ENCODE data around the gene TADA2A. TPM values are rescaled to one million over a fixed set of nuclear protein-coding genes. Genes with fewer than 3 reads are reported as not detected.
A peak's percentile ranks its signal among the peaks of the same experiment; 100 is the strongest.
"Not testable (repeated sequence)": the region's sequence is repeated elsewhere in the genome, so short reads cannot be mapped to it uniquely, and the experiment has no call there.

Gene TADA2A
- total RNA-seq, 2 experiments from 2014 or later = 41.6 to 41.8 TPM

DNA sequence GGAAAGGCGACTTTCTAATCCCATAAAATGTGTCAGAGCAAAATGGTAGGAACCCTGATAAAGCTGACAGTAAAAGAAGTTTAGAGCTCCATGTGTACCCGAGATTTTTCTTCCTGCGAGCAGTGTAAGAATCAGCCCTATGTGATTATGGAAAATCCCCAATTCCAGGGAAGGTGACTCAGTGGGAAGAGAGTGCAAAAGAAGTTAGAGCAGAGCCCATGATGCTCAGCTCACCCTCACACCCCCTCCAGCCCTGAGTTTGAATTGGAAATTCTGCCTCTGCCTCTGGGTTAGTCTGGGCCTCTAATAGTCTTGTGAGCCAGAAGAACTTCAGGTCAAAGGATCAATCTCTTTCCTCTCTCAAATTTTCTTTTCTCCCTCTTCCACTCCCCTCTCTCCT lies 18.4 kb upstream of the TADA2A start:
- DNase-seq = no peak
- H3K4me1 Mint-ChIP-seq = peaks cover 21% of the 10 kb centered on the region
- no peaks in the 10 kb centered on the region for H3K9me3 Mint-ChIP-seq
- no peak overlapping the region for H3K4me3 Mint-ChIP-seq
- H3K27ac Mint-ChIP-seq = no peak overlapping the region
- no peaks in the 10 kb centered on the region for H3K27me3 Mint-ChIP-seq
- H3K36me3 Mint-ChIP-seq = no peaks in the 10 kb centered on the region

DNA sequence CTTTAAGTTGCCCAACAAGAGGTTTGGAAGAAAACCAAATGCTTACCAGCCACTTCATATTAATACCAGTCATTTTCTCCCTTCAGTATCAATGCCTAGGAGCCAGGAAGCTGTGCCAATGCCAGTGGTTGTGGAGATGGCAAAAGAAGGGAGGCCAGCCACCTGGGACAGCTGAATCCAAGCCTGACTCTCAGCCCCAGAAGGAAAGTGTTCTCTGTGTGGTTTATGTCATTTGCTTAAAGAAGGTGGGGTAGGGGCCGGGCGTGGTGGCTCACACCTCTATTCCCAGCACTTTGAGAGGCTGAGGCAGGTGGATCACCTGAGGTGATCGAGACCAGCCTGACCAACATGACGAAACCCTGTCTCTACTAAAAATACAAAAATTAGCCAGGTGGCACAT lies 17.5 kb upstream of the TADA2A start:
- Mint-ChIP-seq H3K9me3 (no peaks in the 10 kb centered on the region), H3K4me3 (no peak overlapping the region), H3K27me3 (no peaks in the 10 kb centered on the region), H3K27ac (no peak overlapping the region), H3K4me1 (peaks cover 23% of the 10 kb centered on the region), H3K36me3 (no peaks in the 10 kb centered on the region)
- DNase-seq = no peak

DNA sequence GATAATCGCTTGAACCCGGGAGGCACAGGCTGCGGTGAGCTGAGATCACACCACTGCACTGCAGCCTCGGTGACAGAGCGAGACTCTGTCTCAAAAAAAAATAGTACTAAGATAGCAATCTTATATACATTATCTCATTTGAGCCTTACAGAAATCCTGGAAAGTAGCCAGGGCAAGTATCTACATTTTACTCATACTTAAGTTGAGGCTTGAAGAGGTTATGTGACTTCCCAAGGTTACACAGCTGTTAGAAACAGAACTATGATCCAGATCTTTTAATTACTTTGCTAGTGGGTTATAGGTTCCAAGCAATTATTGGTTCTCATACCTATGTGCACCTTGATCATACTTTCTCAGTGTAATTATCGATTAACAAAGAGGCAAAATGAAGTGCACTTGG lies 15.5 kb upstream of the TADA2A start:
- peaks cover 23% of the 10 kb centered on the region for H3K4me1 Mint-ChIP-seq
- H3K36me3 Mint-ChIP-seq = no peaks in the 10 kb centered on the region
- H3K27me3 Mint-ChIP-seq = no peaks in the 10 kb centered on the region
- no peak overlapping the region for H3K27ac Mint-ChIP-seq
- H3K9me3 Mint-ChIP-seq = no peaks in the 10 kb centered on the region
- no peak overlapping the region for H3K4me3 Mint-ChIP-seq
- DNase-seq = no peak

DNA sequence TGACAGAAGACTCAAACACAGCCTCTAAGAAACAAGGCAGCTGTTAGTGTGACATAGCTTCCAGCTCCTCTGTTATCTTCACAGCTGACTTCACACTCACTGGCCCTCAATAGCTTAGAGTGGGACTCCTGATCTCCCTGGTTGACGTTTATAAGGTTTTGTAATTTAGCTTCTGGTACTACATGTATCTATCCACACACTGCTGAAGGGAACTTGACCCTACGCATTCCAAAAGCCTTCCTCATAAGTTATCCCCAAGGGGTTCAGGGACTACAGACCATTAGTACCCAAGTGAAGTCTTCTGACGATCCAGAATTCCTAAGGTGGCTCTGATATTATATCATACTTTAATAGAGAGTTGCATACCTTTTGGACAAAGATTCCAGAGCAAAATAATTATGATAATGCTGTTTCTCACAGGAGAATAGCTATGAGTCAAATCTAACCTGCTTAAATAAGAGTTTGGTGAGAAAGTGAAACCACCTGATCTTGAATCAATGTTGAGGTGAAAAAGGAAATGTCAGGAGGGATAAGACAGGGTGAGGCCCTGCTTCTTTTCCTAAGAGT lies 14.6 kb upstream of the TADA2A start:
- H3K27me3 Mint-ChIP-seq = no peaks in the 10 kb centered on the region
- H3K36me3 Mint-ChIP-seq = no peaks in the 10 kb centered on the region
- H3K4me1 Mint-ChIP-seq = peaks cover 23% of the 10 kb centered on the region
- DNase-seq = no peak
- H3K4me3 Mint-ChIP-seq = no peak overlapping the region
- H3K9me3 Mint-ChIP-seq = no peaks in the 10 kb centered on the region
- H3K27ac Mint-ChIP-seq = no peak overlapping the region

DNA sequence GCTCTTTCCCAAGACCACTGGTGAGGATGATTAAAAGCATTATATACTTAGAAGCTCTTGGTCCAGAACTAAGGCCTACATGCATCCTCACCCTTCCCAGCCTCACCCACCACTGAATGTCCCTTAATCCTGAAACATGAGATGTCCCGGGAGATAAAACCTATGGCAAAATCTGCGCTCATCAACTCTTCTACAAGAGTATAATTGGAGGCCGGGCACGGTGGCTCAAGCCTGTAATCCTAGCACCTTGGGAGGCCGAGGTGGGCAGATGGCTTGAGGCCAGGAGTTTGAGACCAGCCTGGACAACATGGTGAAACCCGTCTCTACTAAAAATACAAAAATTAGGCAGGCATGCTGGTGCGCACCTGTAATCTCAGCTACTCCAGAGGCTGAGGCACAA lies 13.3 kb upstream of the TADA2A start:
- Mint-ChIP-seq H3K36me3 (no peaks in the 10 kb centered on the region), H3K4me3 (no peak overlapping the region), H3K27me3 (no peaks in the 10 kb centered on the region), H3K4me1 (peaks cover 23% of the 10 kb centered on the region), H3K9me3 (no peaks in the 10 kb centered on the region), H3K27ac (peak overlapping the region; percentile 20)
- no peak for DNase-seq

DNA sequence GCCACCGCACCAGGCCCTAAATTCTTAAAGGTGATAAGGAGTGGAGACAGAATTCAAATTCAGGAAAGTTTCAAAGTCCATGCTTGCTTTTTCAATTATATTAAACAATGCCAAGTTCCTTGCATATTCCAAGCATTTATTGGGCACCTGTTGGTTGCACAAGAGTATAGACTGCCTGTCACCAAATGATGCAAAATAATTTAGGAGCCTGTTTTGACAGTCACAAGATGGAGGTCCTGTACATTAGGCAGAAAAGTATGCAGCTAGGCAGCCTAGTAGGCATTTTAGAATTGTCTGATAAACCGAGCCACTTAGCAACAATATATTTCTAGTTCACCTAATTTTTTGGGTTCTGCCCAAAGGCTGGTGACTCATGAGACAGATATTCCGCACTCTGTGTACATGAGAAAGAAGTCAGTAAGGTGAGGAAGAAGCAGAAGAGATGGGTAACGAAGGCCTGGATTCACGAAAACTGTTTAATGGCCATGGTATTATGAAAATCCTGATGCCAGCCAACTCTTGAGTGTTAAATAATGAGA lies 7.4 kb upstream of the TADA2A start:
- no peak for DNase-seq

DNA sequence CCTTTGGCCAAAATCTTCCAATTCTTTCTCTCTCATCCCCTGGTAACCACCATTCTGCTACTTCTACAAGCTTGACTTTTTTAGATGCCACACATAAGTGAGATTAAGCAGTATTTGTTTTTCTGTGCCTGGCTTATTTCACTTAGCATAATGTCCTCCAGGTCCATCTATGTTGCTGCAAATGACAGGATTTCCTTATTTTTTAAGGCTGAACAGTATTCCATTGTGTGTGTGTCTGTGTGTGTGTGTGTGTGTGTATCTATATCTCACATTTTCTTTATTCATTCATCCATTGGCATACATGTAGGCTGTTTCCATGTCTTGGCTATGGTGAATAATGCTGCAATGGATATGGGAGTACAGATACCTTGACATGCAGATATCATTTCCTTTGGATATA lies 6.2 kb upstream of the TADA2A start:
- Mint-ChIP-seq H3K4me3 (no peak overlapping the region), H3K27ac (no peak overlapping the region)

More for the DNA sequence above, 7.4 kb upstream of the TADA2A start:
- H3K27me3 Mint-ChIP-seq = no peaks in the 10 kb centered on the region
- H3K36me3 Mint-ChIP-seq = peaks cover 11% of the 10 kb centered on the region
- no peak overlapping the region for H3K4me3 Mint-ChIP-seq
- H3K9me3 Mint-ChIP-seq = no peaks in the 10 kb centered on the region
- H3K4me1 Mint-ChIP-seq = peaks cover 15% of the 10 kb centered on the region
- H3K27ac Mint-ChIP-seq = no peak overlapping the region

DNA sequence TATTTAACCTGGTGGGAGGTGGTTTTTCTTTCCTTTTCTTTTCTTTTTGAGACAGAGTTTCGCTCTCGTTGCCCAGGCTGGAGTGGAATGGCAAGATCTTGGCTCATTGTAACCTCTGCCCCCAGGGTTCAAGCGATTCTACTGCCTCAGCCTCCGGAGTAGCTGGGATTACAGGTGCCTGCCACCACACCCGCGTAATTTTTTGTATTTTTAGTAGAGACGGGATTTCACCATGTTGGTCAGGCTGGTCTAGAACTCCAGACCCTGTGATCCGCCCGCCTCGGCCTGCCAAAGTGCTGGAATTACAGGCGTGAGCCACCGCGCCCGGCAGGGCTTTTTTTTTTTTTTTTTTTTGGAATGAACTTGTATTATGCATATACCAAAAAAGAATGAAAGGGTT lies 1.2 kb upstream of the TADA2A start:
- Mint-ChIP-seq H3K4me3 (peak overlapping the region; percentile 96), H3K27ac (peak overlapping the region; percentile 97), H3K4me1 (peaks cover 33% of the 10 kb centered on the region), H3K36me3 (peaks cover 42% of the 10 kb centered on the region)
- DNase-seq, H3K9me3 Mint-ChIP-seq, H3K27me3 Mint-ChIP-seq: not testable (repeated sequence)

More for the DNA sequence above, 6.2 kb upstream of the TADA2A start:
- Mint-ChIP-seq H3K27me3 (no peaks in the 10 kb centered on the region), H3K9me3 (no peaks in the 10 kb centered on the region), H3K36me3 (peaks cover 21% of the 10 kb centered on the region), H3K4me1 (peaks cover 24% of the 10 kb centered on the region)
- DNase-seq = no peak

DNA sequence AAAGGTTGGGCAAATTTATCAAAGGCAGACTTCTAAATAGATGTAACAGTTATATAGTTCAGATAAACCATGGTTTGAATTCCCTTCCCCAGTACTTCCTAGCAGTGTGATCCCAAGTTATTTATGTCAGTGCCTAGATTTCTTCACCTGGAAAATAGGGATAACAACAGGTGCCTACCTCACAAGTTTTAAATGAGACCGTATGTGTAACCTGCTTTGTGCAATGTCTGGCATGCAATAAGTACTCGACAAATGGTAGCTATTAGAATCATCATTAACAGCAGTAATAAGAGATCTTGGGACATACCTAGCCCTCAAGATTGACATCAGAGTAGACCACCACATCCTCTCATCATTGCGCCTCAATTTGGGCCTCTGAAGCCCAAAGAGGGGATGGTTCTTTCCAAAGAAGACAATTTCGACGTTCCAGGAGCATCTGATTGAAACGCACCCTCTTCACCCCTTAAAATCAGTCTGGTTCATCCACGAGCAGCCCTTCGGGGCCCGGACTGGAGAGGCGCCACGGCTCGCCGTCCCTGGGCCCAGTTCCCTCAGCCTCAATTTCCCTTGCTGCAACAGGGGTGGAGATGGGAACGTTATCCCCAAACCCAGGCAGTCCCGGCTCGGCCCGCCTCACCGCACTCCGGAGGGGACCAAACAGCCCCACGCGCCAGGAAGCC lies 591 bp upstream of the TADA2A start:
- H3K27ac Mint-ChIP-seq = peak overlapping the region; percentile 97
- no peak for DNase-seq
- peak overlapping the region; percentile 96 for H3K4me3 Mint-ChIP-seq
- H3K4me1 Mint-ChIP-seq = peaks cover 35% of the 10 kb centered on the region
- peaks cover 44% of the 10 kb centered on the region for H3K36me3 Mint-ChIP-seq
- no peaks in the 10 kb centered on the region for H3K27me3 Mint-ChIP-seq
- no peaks in the 10 kb centered on the region for H3K9me3 Mint-ChIP-seq

DNA sequence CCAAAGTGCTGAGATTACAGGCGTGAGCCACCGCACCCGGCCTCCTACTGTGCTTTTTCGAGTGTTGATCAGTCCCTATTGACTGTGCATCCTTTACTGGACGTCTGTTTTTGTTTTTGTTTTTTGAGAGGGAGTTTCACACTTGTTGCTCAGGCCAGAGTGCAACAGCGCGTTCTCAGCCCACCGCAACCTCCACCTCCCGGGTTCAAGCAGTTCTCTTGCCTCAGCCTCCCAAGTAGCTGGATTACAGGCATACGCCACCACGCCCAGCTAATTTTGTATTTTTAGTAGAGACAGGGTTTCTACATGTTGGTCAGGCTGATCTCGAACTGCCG lies 1.4 kb downstream of the TADA2A start:
- H3K9me3 Mint-ChIP-seq, DNase-seq, H3K27me3 Mint-ChIP-seq: not testable (repeated sequence)
- Mint-ChIP-seq H3K36me3 (peaks cover 52% of the 10 kb centered on the region), H3K4me1 (peaks cover 36% of the 10 kb centered on the region), H3K27ac (peak overlapping the region; percentile 97), H3K4me3 (peak overlapping the region; percentile 89)

DNA sequence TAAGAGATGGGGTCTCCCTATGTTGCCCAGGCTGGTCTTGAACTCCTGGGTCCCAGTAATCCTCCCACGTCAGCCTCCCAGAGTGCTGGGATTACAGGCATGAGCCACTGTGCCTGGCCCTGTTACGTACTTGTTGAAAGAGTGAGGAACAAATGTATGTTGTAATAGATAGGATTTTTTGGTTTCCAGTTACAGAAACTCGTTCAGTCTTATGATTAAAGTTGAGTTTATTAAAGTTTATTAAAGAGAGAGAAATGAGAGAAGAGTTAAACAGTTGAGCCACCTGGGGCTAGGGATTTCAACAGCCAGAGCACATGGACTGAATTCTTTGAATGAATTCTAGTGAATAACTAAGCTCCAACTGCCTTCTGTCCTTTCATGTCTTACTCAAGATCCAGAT lies 3.7 kb downstream of the TADA2A start:
- H3K27ac Mint-ChIP-seq = no peak overlapping the region
- H3K36me3 Mint-ChIP-seq = peaks cover 56% of the 10 kb centered on the region
- peaks cover 22% of the 10 kb centered on the region for H3K4me1 Mint-ChIP-seq
- H3K9me3 Mint-ChIP-seq = no peaks in the 10 kb centered on the region
- DNase-seq = no peak
- no peaks in the 10 kb centered on the region for H3K27me3 Mint-ChIP-seq
- H3K4me3 Mint-ChIP-seq = no peak overlapping the region

DNA sequence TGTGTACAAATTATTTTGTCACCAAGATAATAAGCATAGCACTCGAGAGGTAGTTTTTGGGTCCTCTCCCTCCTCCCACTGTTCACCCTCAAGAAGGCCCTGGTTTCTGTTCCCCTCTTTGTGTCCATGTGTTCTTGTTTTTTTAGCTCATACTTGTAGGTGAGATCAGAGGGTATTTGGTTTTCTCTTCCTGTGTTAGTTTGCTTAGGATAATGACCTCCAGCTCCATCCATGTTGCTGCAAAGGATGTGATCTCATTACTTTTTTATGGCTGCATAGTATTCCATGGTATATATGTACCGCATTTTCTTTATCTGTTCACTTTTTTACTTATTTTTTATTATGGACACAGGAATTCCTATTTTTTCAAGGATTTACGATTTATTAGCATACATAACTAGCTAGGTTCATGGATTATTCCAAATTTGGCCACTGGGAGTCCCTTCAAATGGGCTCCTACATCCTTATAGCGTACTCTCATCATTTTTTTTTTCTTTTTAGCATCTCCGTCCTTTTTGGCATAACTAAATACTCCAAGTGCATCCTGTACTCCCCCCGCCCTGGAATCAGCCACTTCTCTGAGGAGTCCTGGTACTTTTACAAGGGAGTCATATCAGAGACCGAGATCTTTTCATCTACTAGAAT lies 7.3 kb downstream of the TADA2A start:
- Mint-ChIP-seq H3K27me3 (no peaks in the 10 kb centered on the region), H3K4me3 (no peak overlapping the region), H3K36me3 (peaks cover 42% of the 10 kb centered on the region), H3K27ac (no peak overlapping the region), H3K9me3 (no peaks in the 10 kb centered on the region), H3K4me1 (peaks cover 15% of the 10 kb centered on the region)
- no peak for DNase-seq

DNA sequence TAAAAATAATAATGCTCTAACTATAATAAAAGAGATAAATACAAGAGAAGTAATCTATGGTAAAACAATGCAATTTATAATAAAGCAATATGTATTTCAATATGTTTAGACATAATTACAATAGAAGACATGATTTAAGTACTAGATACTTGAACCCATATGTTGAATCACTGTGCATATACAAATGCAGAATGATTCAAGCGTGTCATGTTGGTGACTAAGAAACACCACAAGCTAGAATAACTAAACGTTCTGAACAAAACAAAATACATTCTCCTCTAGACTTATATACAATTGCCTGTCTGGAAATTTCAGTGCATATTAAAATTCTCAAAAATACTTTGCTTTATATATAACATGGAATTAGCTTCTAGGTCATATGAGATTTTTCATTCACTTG lies 11.2 kb downstream of the TADA2A start:
- H3K9me3 Mint-ChIP-seq = no peaks in the 10 kb centered on the region
- H3K27ac Mint-ChIP-seq = no peak overlapping the region
- H3K4me3 Mint-ChIP-seq = no peak overlapping the region
- H3K36me3 Mint-ChIP-seq = peaks cover 33% of the 10 kb centered on the region
- DNase-seq = no peak
- peaks cover 5% of the 10 kb centered on the region for H3K4me1 Mint-ChIP-seq
- no peaks in the 10 kb centered on the region for H3K27me3 Mint-ChIP-seq

DNA sequence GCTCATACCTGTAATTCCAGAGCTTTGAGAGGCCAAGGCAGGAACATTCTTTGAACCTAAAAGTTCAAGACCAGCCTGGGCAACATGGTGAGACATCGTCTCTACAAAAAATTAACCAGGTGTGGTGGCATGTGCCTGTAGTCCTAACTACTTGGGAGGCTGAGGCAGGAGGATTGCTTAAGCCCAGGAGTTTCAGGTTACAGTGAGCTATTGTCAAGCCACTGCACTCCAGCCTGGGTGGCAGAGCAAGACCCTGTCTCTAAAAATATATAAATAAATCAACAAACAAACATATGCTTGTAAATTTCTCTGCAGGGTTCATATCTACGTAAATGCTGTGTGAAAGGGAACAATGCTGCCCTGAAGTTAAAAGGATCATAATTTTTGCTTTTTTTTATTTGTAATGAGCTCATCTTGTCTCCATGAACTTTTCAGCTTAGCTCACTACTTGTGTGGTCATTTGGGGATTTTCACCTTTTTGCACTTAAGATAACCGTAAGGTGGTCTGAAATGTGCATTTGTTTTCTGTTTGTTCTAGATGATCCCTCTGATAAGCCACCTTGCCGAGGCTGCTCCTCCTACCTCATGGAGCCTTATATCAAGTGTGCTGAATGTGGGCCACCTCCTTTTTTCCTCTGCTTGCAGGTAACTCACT lies 16.4 kb downstream of the TADA2A start:
- peak overlapping the region; percentile 20 for H3K27ac Mint-ChIP-seq
- H3K36me3 Mint-ChIP-seq = peaks cover 21% of the 10 kb centered on the region
- no peaks in the 10 kb centered on the region for H3K9me3 Mint-ChIP-seq
- no peaks in the 10 kb centered on the region for H3K4me1 Mint-ChIP-seq
- no peaks in the 10 kb centered on the region for H3K27me3 Mint-ChIP-seq
- H3K4me3 Mint-ChIP-seq = no peak overlapping the region
- no peak for DNase-seq

DNA sequence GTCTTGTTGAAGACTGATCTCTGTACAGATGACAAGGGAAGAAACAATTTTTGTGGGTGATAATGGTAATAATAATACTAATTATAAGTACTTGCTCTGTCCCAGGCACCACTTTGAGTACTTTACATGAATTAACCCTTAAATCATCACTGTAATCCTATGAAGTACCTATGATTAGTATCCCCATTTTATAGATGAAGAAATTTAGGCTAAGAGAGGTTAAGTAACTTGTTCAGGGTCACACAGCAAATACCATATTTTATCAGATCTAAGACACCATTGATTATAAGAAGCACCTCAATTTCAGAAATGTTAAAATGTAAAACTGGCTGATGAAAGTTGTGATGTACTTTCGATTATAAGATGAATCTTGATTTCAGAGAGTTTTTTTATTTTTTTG lies 18.6 kb downstream of the TADA2A start:
- Mint-ChIP-seq H3K27ac (no peak overlapping the region), H3K27me3 (no peaks in the 10 kb centered on the region), H3K9me3 (no peaks in the 10 kb centered on the region), H3K4me3 (no peak overlapping the region), H3K4me1 (peaks cover 12% of the 10 kb centered on the region), H3K36me3 (peaks cover 27% of the 10 kb centered on the region)
- DNase-seq = no peak

Measured in activated naive CD8-positive, alpha-beta T cell treated with anti-CD3 and anti-CD28 coated beads for 36 hours (primary cell).